GM21737 (cell line): Measurements from ENCODE around the gene CPLX1.
"Not testable (repeated sequence)": the region's sequence is repeated elsewhere in the genome, so short reads cannot be mapped to it uniquely, and the experiment has no call there.

ENCODE experiments used
- ATAC-seq: cut with Tn5 transposase; IDR thresholded peaks from one replicate; pipeline ENCODE4 v1.9.1; 2021; ENCODE audit warnings: mild to moderate bottlenecking, moderate library complexity; ENCODE audit not compliant: unreplicated experiment

Gene CPLX1

DNA sequence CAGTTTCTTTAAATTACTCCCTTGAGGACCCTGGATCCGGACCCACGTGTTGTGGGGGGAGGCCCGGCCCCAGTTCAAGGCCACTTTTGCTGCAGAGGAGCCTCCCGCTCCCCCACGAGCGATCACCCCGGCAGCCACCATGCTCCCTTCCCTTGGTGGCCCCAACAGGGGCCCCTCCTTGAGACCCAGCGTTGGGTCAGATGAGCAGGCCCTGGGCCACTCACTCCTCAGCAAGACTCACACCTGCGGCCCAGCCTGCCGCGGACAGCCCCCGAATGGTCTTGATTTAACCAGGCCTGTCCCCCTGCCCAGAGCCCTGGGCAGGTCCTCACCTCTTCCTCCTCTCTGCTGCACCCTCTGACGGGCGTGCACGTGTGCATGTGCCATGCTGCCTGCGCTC lies 4.3 kb downstream of the CPLX1 start:
- no peak for ATAC-seq

- ATAC-seq: no peak
Observed at GRCh38 chr4:821181-821591, 4.7 kb downstream of the CPLX1 start.

GRCh38 chr4:820230-821172 lies 5.4 kb downstream of the CPLX1 start:
- no peak for ATAC-seq

DNA sequence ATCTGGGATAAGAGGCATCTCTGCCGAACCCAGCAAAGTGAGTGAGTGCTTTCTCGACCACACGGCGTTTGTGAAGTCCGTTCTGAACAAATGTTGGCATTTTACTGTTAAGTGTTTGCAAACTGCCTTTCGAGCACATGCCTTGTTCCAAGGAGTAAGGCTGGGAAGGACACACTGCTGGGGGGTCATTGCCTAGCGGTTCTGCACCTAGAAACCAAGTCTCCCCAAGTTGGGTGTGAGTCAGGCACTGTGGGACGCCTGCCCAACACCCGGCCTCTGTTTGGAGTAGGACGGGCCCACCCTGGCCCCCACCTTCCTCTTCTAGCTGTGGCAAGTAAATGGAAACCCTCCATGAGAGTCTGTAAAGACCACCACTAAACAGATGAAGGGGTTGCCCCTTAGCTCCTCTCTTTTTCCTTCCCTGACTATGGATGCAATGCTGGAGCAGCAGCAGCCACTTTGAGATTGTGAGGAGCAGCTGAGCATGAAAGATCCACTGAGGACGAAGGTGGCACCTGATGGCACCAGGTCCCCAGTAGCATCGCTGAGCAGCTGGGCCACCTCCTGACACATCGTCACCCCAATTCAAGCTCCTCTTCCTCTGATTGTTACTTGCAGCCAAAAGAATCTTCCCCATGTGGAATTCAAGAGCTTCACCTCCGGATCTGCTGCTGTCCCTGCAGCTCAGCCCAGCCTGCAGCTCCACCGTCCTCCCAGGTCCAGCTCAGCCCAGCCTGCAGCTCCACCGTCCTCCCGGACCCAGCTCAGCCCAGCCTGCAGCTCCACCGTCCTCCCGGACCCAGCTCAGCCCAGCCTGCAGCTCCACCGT lies 6.3 kb downstream of the CPLX1 start:
- no peak for ATAC-seq

DNA sequence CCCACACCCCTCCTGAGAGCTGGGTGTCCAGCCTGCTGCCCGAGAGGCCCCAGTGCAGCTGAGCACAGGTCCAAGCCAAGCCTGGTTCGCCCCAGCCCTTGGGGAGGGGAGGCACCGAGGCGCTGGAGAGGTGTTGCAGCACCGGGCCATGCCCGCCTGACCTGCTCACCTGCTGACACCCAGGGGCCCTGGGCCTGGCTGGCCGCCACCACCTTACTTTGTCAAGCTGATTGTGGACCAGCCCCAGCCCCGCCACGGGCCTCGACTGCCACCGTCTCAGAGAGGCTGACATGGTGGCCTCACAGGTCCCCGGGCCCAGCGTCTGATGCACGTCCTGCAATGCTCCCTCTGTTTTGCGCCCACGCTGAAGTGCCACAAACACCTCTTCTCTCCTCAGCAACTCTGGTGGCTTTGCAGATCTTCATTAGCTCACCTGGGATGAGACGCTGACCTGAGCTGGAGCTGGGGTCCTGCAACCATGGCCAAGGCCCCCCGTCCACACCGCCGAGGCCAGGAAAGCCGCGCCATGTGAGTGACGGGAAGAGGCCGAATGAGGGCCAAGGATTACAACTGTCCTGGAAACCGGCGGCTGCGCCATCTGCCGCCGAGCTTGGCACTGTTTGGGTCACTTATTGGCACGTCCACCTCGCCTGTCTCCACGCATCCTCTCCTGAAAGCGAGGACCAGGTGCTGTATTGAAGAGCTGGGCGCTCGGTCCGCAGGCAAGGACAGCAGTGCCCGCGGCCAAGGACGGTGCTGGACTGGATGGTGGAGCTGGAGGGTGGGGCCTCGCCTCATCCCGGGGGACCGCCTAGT lies 7.6 kb downstream of the CPLX1 start:
- no peak for ATAC-seq

- no peak for ATAC-seq
Observed at GRCh38 chr4:815464-816146, 10.3 kb downstream of the CPLX1 start.

DNA sequence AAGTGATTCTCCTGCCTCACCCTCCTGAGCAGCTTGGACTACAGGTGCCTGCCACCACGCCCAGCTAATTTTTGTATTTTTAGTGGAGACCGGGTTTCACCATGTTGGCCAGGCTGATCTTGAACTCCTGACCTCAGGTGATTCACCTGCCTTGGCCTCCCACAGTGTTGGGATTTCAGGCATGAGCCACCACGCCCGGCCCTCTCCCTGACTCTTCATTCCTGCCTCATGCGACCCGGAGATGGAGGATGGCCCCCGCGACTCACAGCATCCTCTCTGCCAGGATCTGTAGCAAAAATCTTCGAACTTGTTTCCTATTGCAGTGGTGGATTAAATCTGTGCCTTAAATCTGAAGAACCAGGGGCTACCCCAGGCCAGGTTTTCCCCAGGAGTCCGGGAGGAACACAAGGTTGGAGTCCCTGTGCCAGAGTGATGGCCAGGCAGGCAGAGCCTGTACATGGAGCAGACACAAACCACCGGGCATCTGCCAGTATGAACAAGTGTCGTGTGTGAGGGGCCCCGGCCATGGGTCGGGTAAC lies 11.5 kb downstream of the CPLX1 start:
- ATAC-seq: no peak

- ATAC-seq: no peak
Observed at GRCh38 chr4:813900-814299, 12.0 kb downstream of the CPLX1 start.

- no peak for ATAC-seq
Observed at GRCh38 chr4:808860-809570, 16.9 kb downstream of the CPLX1 start.

DNA sequence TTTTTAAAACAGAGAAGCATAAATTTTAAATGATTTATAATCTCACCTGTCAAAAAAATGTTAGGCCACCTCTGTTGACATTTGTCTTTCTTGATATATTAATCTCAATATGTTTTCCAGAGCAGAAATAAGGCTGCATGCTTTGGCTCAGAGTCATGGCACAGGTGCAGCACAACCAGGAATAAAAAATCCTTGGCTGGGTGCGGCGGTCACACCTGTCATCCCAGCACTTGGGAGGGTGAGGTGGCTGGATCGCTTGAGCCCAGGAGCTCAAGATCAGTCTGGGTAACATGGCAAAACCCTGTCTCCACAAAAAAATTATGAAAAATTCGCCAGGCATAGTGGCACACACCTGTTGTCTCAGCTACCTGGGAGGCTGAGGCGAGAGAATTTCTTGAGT lies 18.1 kb downstream of the CPLX1 start:
- no peak for ATAC-seq

GRCh38 chr4:806979-807378 lies 18.9 kb downstream of the CPLX1 start:
- ATAC-seq: not testable (repeated sequence)

- no peak for ATAC-seq
Observed at GRCh38 chr4:804804-805203, 21.1 kb downstream of the CPLX1 start.

GRCh38 chr4:803884-804283 lies 22.0 kb downstream of the CPLX1 start:
- ATAC-seq: no peak

DNA sequence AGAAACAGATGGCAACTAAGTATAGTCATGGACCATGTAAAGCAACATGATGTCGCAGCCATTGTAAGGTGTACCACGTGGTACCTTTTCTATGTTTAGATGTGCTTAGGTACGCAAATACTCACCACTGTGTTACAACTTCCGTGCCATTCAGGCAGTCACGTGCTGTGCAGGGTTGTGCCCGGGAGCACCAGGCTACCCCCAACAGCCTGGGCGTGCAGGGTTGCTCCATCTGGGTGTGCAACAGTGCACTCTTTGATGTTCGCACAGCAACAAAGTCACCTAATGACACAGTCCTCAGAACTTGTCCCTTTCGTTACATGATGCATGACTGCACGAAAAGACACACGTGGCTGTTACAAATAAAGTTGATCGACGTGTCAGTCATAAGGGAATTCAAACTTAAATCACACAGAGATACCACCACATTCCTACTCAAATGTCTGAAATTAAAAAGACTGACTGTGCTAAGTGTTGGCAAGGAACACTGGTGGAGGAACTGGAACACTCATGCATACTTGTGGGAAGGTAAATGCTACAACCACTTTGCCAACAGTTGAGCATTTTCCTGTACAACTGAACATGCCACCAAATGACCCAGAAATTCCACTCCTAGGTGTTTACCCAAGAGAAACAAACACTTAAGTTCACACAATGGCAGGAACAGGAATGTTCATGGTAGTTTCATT lies 24.3 kb downstream of the CPLX1 start:
- no peak for ATAC-seq

- ATAC-seq: no peak
Observed at GRCh38 chr4:797066-797465, 28.9 kb downstream of the CPLX1 start.

DNA sequence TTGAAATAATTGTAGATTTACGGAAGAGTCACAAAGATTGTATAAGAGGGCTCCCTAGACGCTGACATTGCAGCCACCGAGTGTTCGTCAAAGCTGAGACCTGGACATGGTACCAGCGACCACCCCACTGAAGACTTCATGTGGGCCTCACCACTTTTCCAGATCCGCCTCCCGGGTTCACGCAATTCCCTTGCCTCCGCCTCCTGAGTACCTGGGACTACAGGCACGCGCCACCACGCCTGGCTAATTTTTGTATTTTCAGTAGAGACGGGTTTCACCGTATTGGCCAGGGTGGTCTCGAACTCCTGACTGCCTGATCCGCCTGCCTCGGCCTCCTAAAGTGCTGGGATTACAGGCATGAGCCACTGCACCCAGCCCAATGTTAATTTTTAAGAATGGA lies 29.7 kb downstream of the CPLX1 start:
- no peak for ATAC-seq

DNA sequence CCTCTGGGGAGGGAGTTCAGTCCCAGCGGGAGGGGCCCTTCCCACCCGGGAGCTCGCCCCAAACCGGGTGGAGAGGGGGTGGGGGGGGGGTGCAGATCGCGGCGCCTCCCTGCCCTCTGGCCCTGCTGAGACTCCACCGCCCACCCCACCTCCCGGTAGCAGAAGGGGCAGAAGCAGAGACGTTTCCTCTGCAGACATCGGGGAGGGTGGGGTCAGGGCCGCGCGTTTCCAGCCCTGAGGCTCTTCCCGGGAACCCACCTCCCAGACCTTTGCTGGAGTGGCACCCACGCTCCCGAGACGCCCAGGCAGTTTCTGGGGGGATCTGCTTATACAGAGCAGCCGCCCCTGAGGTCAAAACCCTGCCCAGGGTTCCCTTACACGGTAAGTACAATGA lies 30.2 kb downstream of the CPLX1 start:
- no peak for ATAC-seq

DNA sequence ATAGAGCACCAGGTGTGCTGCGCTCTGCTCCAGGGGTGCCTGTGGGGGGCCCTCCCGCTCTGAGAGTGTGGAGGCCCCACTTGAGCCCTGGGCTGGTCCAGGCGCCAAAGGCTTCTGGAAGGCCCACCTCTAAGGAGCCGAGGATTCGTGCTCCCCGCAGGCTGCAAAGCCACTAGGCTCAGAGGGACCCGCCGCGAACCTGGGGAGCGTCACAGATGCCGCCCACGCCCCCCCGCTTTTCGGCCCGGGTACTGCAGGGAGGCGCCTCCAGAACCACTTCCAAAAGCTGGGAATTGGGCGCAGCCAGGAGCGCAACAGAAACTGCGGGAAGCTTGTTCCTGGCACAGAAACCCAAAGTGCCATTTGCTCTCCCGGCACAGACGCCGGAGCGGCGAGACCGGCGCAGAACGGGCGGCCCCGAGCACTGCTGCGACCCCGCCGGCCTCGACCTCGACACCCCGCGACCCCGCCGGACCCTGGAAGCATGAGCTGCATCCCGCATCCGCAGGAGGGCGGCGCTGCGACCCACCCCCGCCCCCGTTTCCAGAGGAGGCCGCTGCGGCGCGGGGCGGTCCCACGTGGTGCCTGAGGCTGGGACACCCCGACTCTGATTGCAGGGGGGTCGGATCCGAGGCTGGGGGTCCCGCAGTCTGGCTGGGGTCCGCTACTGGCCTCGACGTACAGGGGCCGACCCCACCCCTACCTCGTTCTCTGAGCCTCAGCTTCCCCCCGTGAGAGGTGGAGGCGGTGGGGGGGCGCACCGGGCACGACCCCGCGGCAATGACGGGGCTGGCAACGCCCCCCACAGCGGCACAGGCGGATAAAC lies 30.8 kb downstream of the CPLX1 start:
- ATAC-seq: no peak
